GM21825 (cell line): Measurements from ENCODE around the gene PBXIP1.

Source experiments
- ATAC-seq: cut with Tn5 transposase; IDR thresholded peaks from one replicate; pipeline ENCODE4 v1.9.1; 2021; ENCODE audit warnings: mild to moderate bottlenecking, moderate library complexity; ENCODE audit not compliant: unreplicated experiment

Gene PBXIP1, protein sequence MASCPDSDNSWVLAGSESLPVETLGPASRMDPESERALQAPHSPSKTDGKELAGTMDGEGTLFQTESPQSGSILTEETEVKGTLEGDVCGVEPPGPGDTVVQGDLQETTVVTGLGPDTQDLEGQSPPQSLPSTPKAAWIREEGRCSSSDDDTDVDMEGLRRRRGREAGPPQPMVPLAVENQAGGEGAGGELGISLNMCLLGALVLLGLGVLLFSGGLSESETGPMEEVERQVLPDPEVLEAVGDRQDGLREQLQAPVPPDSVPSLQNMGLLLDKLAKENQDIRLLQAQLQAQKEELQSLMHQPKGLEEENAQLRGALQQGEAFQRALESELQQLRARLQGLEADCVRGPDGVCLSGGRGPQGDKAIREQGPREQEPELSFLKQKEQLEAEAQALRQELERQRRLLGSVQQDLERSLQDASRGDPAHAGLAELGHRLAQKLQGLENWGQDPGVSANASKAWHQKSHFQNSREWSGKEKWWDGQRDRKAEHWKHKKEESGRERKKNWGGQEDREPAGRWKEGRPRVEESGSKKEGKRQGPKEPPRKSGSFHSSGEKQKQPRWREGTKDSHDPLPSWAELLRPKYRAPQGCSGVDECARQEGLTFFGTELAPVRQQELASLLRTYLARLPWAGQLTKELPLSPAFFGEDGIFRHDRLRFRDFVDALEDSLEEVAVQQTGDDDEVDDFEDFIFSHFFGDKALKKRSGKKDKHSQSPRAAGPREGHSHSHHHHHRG

DNA sequence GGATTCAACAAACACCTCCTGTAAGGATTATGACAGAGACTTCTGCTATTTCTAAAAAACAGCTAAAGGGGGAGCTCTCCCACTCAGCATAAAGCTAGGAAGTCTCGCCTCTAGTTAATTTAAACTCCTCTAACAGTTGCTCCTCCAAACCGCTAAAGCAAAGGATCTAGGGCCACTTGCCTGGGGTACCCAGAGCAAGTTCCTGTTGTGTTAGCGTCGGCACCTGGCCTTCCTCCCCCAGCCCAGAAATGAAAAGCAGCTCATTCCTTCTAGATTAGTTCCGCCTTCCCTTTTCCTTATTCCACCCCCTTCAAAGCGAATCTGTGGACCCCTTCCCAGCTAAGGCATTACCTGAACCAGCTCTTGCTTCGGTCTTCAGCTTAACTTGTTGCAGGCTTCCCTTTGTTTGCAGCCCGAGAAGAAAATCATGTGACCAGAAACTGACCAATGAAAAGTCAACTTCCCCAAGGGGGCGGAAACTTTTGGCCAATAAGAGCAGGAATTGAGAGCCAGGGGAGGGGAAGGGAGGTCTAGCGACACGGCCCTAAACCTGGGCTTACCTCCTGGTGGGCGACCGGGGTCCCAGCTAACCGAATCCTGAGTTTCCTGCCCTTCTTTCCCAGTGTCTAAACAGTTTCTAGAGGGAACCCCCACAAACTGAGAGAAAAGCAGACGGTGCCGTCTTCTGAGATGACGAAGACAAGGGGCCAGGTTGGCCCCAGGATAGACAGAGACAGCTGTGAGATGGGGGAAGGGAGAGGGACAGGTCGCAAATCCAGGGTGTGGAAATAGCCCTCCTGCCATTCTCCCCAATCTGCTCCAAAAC is at the start of gene PBXIP1:
Gene PBXIP1 (minus strand): TSS at position 382 of the 826 bp plus-strand sequence. CDS start 2,378 bp downstream, outside the sequence.
- ATAC-seq: peak; percentile 52

DNA sequence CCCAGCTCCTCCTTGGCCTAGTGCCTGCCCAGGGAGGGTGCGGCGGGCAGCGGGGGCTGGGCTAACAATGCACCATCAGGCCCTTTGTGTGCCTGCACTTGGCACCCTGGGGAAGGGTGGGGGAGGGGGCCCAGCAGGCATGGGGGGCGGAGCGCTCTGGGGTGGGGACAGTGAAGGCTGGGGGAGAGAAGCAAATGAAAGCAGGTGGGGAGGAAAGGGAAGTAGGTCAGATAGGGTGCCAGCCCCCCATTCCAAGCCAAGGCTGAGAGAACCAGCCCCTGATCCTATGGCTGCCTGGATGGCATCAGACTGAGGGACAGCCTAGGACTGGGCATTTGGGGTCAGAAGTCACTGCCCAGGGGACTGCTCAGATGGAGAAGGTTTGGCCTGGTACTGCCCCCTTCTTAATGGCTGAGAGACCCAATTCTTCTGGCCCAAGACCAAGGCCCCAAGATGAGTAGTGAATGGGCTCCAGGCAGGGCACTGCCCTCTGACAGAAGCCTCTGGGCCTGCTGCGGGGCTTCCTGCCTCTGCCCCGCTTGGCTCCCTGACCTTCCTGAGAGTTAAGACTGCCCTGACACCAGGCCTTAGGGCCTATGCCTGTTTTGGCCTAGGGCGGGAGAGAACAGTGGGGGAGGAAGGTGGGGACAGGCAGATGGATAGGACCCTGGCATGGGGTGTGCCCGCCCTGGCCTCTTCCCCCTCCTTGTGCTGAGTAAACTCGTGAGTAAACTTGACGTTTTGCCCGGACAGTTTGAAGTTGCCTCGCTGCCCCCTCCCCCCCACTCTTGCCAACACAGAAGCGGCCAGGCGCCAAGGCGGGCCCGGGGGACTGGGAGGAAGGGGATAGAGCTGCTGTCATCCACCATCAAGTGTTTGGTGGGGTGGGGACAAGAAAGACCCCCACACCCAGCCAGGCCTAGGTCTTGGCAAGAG is 49.4 kb upstream of the PBXIP1 start:
- no peak for ATAC-seq

DNA sequence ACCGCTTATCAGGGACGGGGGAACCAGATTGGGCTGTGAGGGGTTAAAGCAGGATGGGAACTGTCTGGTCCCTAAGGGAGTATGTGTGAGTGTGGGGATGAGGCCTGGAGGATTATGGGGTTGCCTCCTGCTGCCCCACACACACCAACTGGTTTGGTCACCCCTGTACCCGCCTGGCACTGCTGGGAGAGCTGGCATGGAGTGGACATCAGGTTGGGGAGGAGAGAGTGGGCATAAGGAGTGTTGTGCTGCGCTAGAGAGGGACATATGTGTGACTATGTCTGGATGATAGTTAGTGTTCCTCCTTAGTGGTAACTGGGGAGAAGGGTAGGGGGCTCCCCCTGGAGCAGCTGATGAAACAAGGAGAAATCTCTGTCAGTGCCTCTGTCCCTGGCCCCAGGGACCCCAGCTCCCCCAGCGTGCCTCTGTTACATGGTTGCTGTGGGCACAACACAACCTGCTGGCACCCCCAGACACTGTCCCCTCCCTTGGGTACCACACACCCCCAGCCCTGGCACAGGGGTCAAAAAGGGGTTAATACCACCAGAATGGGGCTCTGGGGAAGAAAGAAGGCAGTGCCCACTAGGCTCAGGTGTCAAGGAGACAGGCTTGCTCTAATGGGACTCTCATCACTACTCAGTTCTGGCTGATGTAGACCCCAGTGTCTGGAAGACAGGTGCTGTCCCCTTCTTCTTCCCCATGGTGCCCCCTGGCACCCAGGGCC is 48.6 kb upstream of the PBXIP1 start:
- no peak for ATAC-seq

GRCh38 chr1:155003766-155004351 is 48.0 kb upstream of the PBXIP1 start:
- ATAC-seq: no peak

DNA sequence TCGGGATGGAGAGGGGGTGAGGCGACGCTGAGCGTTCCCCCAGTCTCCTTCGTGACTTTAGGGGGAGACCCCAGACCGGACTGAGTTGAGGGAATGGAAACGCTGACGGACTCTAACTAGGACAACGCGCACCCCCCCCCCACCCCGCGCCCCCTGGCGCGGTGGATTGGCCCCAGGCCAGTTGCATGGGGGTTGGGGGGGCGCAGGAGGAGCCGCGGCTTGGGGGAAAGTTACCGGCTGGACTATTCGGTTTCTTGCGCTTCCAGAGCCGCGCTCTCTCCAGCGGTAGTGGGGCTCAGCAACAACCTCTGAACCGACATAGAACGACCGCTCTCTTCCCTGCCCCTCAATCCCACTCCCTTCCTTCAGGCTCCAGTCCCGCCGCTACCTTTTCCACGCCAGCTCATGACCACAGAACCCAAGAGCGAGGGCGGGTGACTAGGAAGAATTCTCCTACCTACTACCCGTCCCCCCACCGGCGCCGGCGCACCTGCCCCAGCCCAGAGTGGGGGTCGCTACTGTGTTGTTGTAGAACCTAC is 47.4 kb upstream of the PBXIP1 start:
- ATAC-seq: no peak

DNA sequence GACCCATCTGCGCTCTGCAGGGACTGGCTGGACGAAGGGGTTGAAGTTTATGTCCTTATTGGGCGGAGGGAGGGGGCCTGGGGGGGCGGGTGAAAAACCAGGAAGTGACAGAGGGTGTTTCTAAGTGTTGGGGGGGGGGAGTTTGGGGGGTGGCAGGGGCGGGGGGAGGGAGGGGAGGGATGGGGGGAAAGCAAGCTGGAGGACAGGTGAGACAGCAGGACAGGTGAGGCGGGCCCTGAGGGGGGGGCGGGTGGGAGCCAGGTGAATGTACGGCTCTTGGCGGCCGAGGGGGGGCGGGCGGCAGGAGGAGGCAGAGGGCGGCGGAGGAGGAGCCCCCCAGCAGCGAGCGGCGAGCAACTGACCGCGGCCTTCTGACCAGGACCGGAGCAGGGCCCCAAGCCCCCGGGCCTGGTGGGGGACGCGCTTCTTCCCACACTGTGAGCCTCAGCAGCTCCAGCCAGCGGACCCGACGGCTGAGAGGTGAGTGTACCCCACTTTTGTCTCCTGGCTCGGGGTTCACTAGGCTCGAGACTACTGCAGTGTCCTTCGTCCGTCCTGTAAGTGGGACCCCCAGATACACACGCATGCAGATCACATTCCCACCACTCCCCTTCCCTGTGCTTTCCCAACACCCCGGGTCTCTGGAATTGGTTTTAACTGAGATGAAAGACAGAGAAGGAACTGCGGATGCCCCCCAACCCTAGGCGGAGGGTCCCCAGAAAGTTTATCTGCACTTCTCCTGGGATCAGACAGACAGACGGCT is 46.7 kb upstream of the PBXIP1 start, which contains the start of gene ZBTB7B:
Gene ZBTB7B (plus strand): TSS at position 339 of the 763 bp plus-strand sequence. CDS start 11,859 bp downstream, outside the sequence.
- ATAC-seq: no peak

- peak; percentile 46 for ATAC-seq
Measured at GRCh38 chr1:155001675-155002463, 46.0 kb upstream of the PBXIP1 start.

- no peak for ATAC-seq
Measured at GRCh38 chr1:155001425-155001674, 45.5 kb upstream of the PBXIP1 start.

DNA sequence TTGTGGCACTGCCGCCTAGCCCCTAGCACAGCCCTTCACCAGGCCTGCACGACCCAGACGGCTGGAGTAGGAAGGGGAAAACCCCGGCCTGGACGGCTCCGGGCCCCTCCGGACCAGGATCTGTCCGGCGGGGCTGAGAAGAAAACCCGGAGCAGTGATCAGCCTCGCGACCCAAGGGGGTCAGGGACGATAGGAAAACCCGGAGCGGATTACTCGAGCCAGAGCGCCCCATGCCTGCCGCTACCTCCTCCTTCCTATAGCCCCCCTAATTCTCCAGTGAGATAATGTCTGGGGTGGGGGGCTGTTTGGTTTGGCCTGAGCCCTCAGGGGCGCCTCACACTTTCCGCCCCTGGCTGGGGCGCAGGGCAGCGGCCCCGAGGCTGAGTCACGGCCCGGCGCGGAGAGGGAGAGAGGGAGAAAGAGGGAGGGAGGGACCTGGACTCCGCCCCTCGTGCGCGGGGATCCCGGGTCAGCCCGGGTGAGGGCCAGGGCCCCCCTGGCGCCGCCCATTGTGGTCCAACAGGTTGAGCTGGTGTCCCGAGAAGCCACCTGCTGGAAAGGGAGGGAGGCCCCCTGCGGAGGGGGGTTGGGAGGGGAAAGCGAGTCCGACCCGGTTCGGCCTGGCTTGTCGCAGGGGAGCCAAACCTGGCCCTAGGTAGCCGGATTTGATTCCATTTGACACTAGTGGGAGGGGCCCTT is 45.0 kb upstream of the PBXIP1 start:
- ATAC-seq: peak; percentile 35

DNA sequence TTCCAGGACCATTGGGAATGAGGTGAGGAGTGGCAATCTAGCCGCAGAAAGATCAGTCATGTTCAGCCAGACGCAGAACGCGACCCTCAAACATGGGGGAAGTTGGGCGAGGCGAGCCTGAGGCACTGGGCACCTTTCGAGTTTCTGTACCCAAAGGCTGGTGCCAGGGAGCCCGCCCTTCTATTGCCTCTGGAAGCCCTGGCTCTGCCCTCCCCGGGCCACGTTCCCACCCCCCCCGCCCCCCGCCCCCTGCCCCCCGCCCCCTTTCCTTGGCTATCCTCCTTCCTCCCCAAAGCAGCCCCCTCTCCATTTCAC is 44.5 kb upstream of the PBXIP1 start:
- no peak for ATAC-seq

GRCh38 chr1:154999571-155000410 is 43.9 kb upstream of the PBXIP1 start:
- ATAC-seq: no peak

GRCh38 chr1:154998818-154999570 is 43.1 kb upstream of the PBXIP1 start:
- no peak for ATAC-seq

GRCh38 chr1:154998201-154998780 is 42.4 kb upstream of the PBXIP1 start:
- no peak for ATAC-seq

DNA sequence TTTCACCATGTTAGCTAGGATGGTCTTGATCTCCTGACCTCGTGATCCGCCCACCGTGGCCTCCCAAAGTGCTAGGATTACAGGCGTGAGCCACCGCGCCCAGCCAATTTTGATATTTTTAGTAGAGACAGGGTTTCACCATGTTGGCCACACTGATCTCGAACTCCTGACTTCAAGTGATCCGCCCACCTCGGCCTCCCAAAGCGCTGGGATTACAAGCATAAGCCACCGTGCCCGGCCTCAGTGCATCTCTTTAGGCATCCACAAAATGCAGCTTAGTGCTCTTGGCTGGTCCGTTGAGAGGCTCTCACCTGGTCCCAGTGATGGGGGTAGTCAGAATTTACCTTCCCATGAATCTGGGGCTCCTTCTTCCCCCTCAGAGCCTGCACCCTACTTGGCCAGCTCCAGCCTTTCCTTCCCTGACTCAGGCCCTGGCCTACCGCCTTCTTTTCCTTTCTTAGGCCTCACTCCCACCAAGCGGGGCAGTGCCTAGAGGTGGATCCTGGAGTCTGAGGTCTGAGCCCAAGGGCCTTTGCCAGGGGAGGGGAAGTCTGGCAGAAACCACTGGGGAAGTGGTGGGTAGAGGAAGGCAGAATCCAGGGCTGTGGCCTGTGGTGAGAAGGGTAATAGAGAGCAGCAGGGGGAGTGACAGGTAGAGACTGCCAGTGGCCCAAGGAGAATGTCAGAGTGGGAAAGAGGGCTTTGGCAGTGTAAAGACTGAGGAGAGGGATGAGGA is 41.2 kb upstream of the PBXIP1 start:
- ATAC-seq: no peak
